ENCODE measurements around the gene MAML3. TPM values are rescaled to one million over a fixed set of nuclear protein-coding genes. Genes with fewer than 3 reads are reported as not detected.

The MAML3 gene
- total and polyA plus RNA-seq, 2 donors, result 4.3 to 5.2 TPM

Other genes starting within 250 kb of the MAML3 start
- 28.0 TPM for gene SCOC, start 219.5 kb upstream of the MAML3 start, total RNA-seq
- gene SCOC, start 219.5 kb upstream of the MAML3 start, polyA plus RNA-seq, result 80.0 TPM